H9 (cell line): ENCODE data around the gene ALDH3A2. TPM values are rescaled to one million over a fixed set of nuclear protein-coding genes. Genes with fewer than 3 reads are reported as not detected.

Experiments used
- DNase-seq: peaks from one replicate; pipeline ENCODE4 v3.0.0-alpha.2; 2017
- H2AFZ ChIP-seq: one replicate; pipeline ENCODE4 v1.6.1; 2013; ENCODE audit warnings: mild to moderate bottlenecking, low read length, control low read depth, moderate library complexity
- H2AK5ac ChIP-seq: 2 replicates; pipeline ENCODE4 v1.6.1; 2013; ENCODE audit warnings: low read length, control low read depth, mixed read lengths; ENCODE audit not compliant: insufficient read length
- H2BK120ac ChIP-seq: one replicate; pipeline ENCODE4 v1.6.1; 2013; ENCODE audit warnings: low read depth, mild to moderate bottlenecking, low read length, control low read depth, inconsistent platforms; ENCODE audit not compliant: poor library complexity, severe bottlenecking
- H2BK12ac ChIP-seq: 2 replicates; pipeline ENCODE4 v1.6.1; 2013; ENCODE audit warnings: low read length, control low read depth, mixed read lengths, low read depth; ENCODE audit not compliant: insufficient read length
- H2BK15ac ChIP-seq: 2 replicates; pipeline ENCODE4 v1.6.1; 2013; ENCODE audit warnings: low read depth, low read length, control low read depth
- H2BK20ac ChIP-seq: one replicate; pipeline ENCODE4 v1.6.1; 2013; ENCODE audit warnings: low read depth, mild to moderate bottlenecking, low read length, control low read depth, inconsistent platforms; ENCODE audit not compliant: poor library complexity, severe bottlenecking
- H2BK5ac ChIP-seq: 2 replicates; pipeline ENCODE4 v1.6.1; 2013; ENCODE audit warnings: low read length, control low read depth, mixed read lengths; ENCODE audit not compliant: insufficient read length
- H3K14ac ChIP-seq: 2 replicates; pipeline ENCODE4 v1.6.1; 2013; ENCODE audit warnings: low read length, control low read depth; ENCODE audit not compliant: insufficient read depth
- H3K18ac ChIP-seq: 2 replicates; pipeline ENCODE4 v1.6.1; 2013; ENCODE audit warnings: low read depth, mild to moderate bottlenecking, mixed read lengths, low read length, control low read depth; ENCODE audit not compliant: insufficient read length
- H3K23ac ChIP-seq: 2 replicates; pipeline ENCODE4 v1.6.1; 2013; ENCODE audit warnings: low read length, control low read depth, mixed read lengths, low read depth; ENCODE audit not compliant: insufficient read length
- H3K23me2 ChIP-seq: 2 replicates; pipeline ENCODE4 v1.6.1; 2013; ENCODE audit warnings: low read depth, mild to moderate bottlenecking, mixed read lengths, low read length, control low read depth; ENCODE audit not compliant: insufficient read length, poor library complexity, severe bottlenecking
- H3K27ac ChIP-seq: 2 replicates; pipeline ENCODE4 v1.5.1; 2013; ENCODE audit warnings: low read length, control low read depth, mixed read lengths, low read depth; ENCODE audit not compliant: insufficient read length
- H3K27me3 ChIP-seq: 2 replicates; pipeline ENCODE4 v1.6.1; 2013; ENCODE audit warnings: low read length, control low read depth, inconsistent platforms; ENCODE audit not compliant: insufficient read depth
- H3K4ac ChIP-seq: 2 replicates; pipeline ENCODE4 v1.6.1; 2013; ENCODE audit warnings: low read depth, mild to moderate bottlenecking, control low read depth, inconsistent platforms, low read length, moderate library complexity
- H3K4me1 ChIP-seq: 2 replicates; pipeline ENCODE4 v1.6.1; 2013; ENCODE audit warnings: low read length, control low read depth, inconsistent platforms; ENCODE audit not compliant: insufficient read depth
- H3K4me2 ChIP-seq: 2 replicates; pipeline ENCODE4 v1.6.1; 2013; ENCODE audit warnings: low read length, control low read depth, mixed read lengths; ENCODE audit not compliant: insufficient read length, insufficient read depth
- H3K56ac ChIP-seq: 2 replicates; pipeline ENCODE4 v1.6.1; 2013; ENCODE audit warnings: low read depth, mild to moderate bottlenecking, mixed read lengths, low read length, control low read depth; ENCODE audit not compliant: insufficient read length
- H3K79me1 ChIP-seq: 2 replicates; pipeline ENCODE4 v1.6.1; 2013; ENCODE audit warnings: low read depth, mild to moderate bottlenecking, moderate library complexity, low read length, control low read depth, inconsistent platforms; ENCODE audit not compliant: insufficient read depth, poor library complexity, severe bottlenecking
- H3K79me2 ChIP-seq: 2 replicates; pipeline ENCODE4 v1.6.1; 2013; ENCODE audit warnings: low read length, control low read depth, inconsistent platforms; ENCODE audit not compliant: insufficient read depth
- H3K9ac ChIP-seq: 2 replicates; pipeline ENCODE4 v1.6.1; 2013; ENCODE audit warnings: low read length, control low read depth, mixed read lengths; ENCODE audit not compliant: insufficient read length; ENCODE audit errors: extremely low read depth
- H3K9me3 ChIP-seq: one replicate; pipeline ENCODE4 v1.6.1; 2013; ENCODE audit warnings: low read depth, low read length, inconsistent platforms; ENCODE audit not compliant: control insufficient read depth
- H3T11ph ChIP-seq: one replicate; pipeline ENCODE4 v1.6.1; 2013; ENCODE audit warnings: mild to moderate bottlenecking, low read length, control low read depth, inconsistent platforms
- H4K20me1 ChIP-seq: one replicate; pipeline ENCODE4 v1.6.1; 2013; ENCODE audit not compliant: control insufficient read depth, insufficient read length, insufficient read depth
- H4K5ac ChIP-seq: 2 replicates; pipeline ENCODE4 v1.6.1; 2013; ENCODE audit warnings: low read depth, mild to moderate bottlenecking, mixed read lengths, low read length, control low read depth; ENCODE audit not compliant: insufficient read length
- H4K8ac ChIP-seq: replicated peaks from 2 replicates; pipeline ENCODE4 v1.6.1; 2013; ENCODE audit warnings: low read length, control low read depth, mixed read lengths, low read depth; ENCODE audit not compliant: insufficient read length
- H4K91ac ChIP-seq: 2 replicates; pipeline ENCODE4 v1.6.1; 2013; ENCODE audit warnings: low read depth, mild to moderate bottlenecking, moderate library complexity, mixed read lengths, low read length, control low read depth; ENCODE audit not compliant: insufficient read length
- H3K27ac Mint-ChIP-seq, 3 experiments: 2 replicates in 2 of 3; 3 replicates in 1 of 3; pipeline ENCODE4 v1.8.0; 2020 to 2021; ENCODE audit warnings: mixed read lengths in 3 of 3, mild to moderate bottlenecking in 1 of 3, moderate library complexity in 1 of 3
- H3K27me3 Mint-ChIP-seq: 2 replicates; pipeline ENCODE4 v1.8.0; 2021; ENCODE audit warnings: low read depth, mild to moderate bottlenecking, moderate library complexity, mixed read lengths
- H3K36me3 Mint-ChIP-seq, 3 experiments: 2 replicates in 2 of 3; 3 replicates in 1 of 3; pipeline ENCODE4 v1.8.0; 2020 to 2021; ENCODE audit warnings: low read depth in 3 of 3, mixed read lengths in 3 of 3; ENCODE audit not compliant: insufficient read depth in 1 of 3
- H3K4me1 Mint-ChIP-seq, 2 experiments: 2 replicates each; pipeline ENCODE4 v1.8.0; 2020; ENCODE audit warnings: mixed read lengths in 2 of 2
- H3K4me3 Mint-ChIP-seq, 2 experiments: 2 replicates in 1 of 2; 3 replicates in 1 of 2; pipeline ENCODE4 v1.8.0; 2020 to 2021; ENCODE audit warnings: mild to moderate bottlenecking in 2 of 2, mixed read lengths in 2 of 2, moderate library complexity in 1 of 2
- H3K9me3 Mint-ChIP-seq, 2 experiments: 2 replicates in 1 of 2; 3 replicates in 1 of 2; pipeline ENCODE4 v1.8.0; 2020; ENCODE audit warnings: mild to moderate bottlenecking in 2 of 2, mixed read lengths in 2 of 2, moderate library complexity in 1 of 2
- WGBS: extraction: QIAGEN DNeasy Blood & Tissue Kit; methylation state at CpG from one replicate; pipeline ENCODE4 v1.1.7; 2013; ENCODE audit warnings: missing lambda C conversion rate, low lambda C conversion rate, mixed read lengths; ENCODE audit not compliant: insufficient read length; ENCODE audit errors: extremely low coverage; 5-methylcytosine and 5-hydroxymethylcytosine counted together
- total RNA-seq: library from RNA; stranded (reverse); gene quantifications from 2 replicates; pipeline ENCODE4 v1.2.1, GENCODE V29; 2021
- TF ChIP-seq, protein P1 (sequence below): fragments of 200-600 bp; sonication (generic); conservative IDR thresholded peaks from 3 replicates; pipeline ENCODE4 v1.8.0; 2021; ENCODE audit warnings: antibody characterized with exemption, mild to moderate bottlenecking

The ALDH3A2 gene
- total RNA-seq, 1 experiment from 2014 or later: 100 TPM

DNA sequence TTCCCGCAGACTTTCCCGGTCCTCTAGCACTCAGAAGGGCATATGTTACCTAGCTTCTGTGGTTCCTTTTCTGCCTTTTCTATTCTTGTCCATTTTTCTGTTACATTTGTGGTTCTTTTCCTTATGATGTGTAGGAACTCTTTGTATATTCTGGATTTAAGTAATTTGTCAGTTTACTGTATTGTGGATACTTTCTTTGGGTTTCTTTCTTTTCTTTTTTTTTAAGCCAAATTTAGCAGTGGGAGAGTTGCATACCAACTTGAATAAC is 657 bp downstream of the ALDH3A2 start:
- Histone ChIP-seq H3K56ac (no peak overlapping the region), H3K23me2 (peaks cover 10% of the 10 kb centered on the region), H3K27ac (no peak overlapping the region), H2BK15ac (no peak overlapping the region), H3K4me2 (peak overlapping the region; percentile 79), H3K79me2 (peaks cover 12% of the 10 kb centered on the region; the same call in 1 of the 2 replicates), H2BK12ac (no peak overlapping the region), H3K79me1 (peaks cover 3% of the 10 kb centered on the region), H3K9ac (peak overlapping the region; percentile 39), H4K5ac (no peak overlapping the region), H2AK5ac (no peak overlapping the region), H2BK5ac (no peak overlapping the region), H3K14ac (no peak overlapping the region), H4K20me1 (peaks cover 2% of the 10 kb centered on the region), H2BK120ac (no peak overlapping the region), H3K18ac (no peak overlapping the region), H3T11ph (no peak overlapping the region), H3K27me3 (no peaks in the 10 kb centered on the region; the same call in 1 of the 2 replicates), H2AFZ (no peak overlapping the region), H4K8ac (no peak overlapping the region), H3K4ac (no peak overlapping the region), H2BK20ac (no peak overlapping the region), H3K4me1 (0 out of 2 replicates have a peak, but pooled peaks cover 3% of the 10 kb centered on the region), H4K91ac (no peak overlapping the region), H3K9me3 (no peaks in the 10 kb centered on the region), H3K23ac (no peak overlapping the region)
- DNase-seq: no peak
- TF ChIP-seq, protein P1, sequence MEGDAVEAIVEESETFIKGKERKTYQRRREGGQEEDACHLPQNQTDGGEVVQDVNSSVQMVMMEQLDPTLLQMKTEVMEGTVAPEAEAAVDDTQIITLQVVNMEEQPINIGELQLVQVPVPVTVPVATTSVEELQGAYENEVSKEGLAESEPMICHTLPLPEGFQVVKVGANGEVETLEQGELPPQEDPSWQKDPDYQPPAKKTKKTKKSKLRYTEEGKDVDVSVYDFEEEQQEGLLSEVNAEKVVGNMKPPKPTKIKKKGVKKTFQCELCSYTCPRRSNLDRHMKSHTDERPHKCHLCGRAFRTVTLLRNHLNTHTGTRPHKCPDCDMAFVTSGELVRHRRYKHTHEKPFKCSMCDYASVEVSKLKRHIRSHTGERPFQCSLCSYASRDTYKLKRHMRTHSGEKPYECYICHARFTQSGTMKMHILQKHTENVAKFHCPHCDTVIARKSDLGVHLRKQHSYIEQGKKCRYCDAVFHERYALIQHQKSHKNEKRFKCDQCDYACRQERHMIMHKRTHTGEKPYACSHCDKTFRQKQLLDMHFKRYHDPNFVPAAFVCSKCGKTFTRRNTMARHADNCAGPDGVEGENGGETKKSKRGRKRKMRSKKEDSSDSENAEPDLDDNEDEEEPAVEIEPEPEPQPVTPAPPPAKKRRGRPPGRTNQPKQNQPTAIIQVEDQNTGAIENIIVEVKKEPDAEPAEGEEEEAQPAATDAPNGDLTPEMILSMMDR: no peak
- Mint-ChIP-seq H3K27ac (peak overlapping the region in 1 of 3 experiments; percentile 51; a peak in 1 of 7 replicates), H3K4me1 (peaks cover 39 to 46% of the 10 kb centered on the region in 2 experiments), H3K27me3 (peaks cover 9% of the 10 kb centered on the region), H3K36me3 (peaks cover 24 to 27% (median 26%) of the 10 kb centered on the region in 3 experiments), H3K4me3 (peak overlapping the region; percentile 82 to 85), H3K9me3 (peaks cover 10 to 12% of the 10 kb centered on the region in 2 experiments)
- WGBS: no CpG with 5 or more reads among the region's 2 CpGs
